Muscle of back (tissue), 13 donors: ENCODE measurements around the gene TSNAXIP1. TPM values are rescaled to one million over a fixed set of nuclear protein-coding genes. Genes with fewer than 3 reads are reported as not detected.

Experiments
- DNase-seq, 3 donors: peaks; one replicate each; pipeline versions ENCODE4 v3.0.0 to v3.0.0-alpha.2; 2013
- long read RNA-seq, 9 donors: transcript quantifications; one replicate each; lab custom pipeline, GENCODE V29; 2026
- polyA plus RNA-seq, 10 donors: library from polyadenylated mRNA; unstranded; fragments of 120-200 nt; gene quantifications; one replicate each; pipeline ENCODE4 v1.2.1, GENCODE V29; 2013; ENCODE audit not compliant: insufficient read length in 10 of 10

TSNAXIP1 gene
- polyA plus RNA-seq, result 1 to 10 TPM; 1.1 to 3.5 (median 1.6) TPM
- long read RNA-seq, donor 1, result 0 reads
- long read RNA-seq, donor 2, result 0 reads
- long read RNA-seq, donor 3, result 0 reads
- long read RNA-seq, donor 4, partial matches to known transcripts, result 6 of 6 reads
- long read RNA-seq, donor 4, other reads (novel, unspliced or antisense), result 0 of 6 reads
- long read RNA-seq, donor 5, result 0 reads
- long read RNA-seq, donor 6, partial matches to known transcripts, result 0 of 1 reads
- long read RNA-seq, donor 6, other reads (novel, unspliced or antisense), result 0 of 1 reads
- long read RNA-seq, donor 7, result 0 reads
- long read RNA-seq, donor 8, result 0 reads
- long read RNA-seq, donor 9, result 0 reads

DNA sequence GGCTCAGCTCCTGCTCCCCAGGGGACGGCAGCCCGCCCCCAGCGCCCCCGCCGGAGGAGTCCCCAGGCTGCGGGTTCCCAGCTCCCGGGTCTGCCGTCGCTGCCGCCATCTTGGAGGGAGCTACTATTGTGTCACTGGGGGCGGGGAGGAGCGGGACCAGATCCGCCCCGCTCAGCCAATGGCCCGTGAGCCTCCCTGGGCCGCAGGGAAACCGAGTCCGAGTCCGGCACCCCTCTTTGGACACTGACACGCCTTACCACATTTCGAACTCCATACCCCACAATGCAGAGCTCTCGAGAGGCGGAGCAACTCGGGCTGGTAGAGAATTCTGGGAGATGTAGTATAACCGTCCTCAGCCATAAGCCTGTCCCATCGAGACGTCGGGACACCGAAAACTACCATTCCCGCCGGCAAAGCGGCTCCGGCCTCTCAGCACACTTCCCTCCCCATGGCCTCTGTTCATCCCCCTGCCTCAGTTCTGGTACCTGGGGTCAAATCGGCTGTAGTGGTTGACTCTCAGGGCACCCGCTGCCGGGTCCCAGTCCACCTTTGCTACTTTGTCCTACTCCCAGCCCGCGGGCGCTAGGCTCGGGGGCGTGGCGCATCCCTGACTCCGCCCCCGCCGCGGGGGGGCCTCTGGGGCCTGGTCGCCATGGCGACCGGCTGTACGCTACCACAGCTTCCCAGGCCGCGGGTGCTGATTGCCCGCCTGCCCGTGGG, at the start of gene TSNAXIP1, which contains the start of gene RANBP10:
Gene TSNAXIP1 (plus strand): TSS at position 462 of the 720 bp plus-strand sequence. CDS start 261 bp downstream, outside the sequence.
Gene RANBP10 (minus strand): TSS at position 133 of the 720 bp plus-strand sequence. CDS start 24 bp downstream, at position 109.
- peak; percentile 99 to 100 (median 99) for DNase-seq

- no peak for DNase-seq
Measured at GRCh38 chr16:67758006-67758405, 48.7 kb upstream of the TSNAXIP1 start.

GRCh38 chr16:67758966-67759365, 47.7 kb upstream of the TSNAXIP1 start:
- no peak for DNase-seq

DNA sequence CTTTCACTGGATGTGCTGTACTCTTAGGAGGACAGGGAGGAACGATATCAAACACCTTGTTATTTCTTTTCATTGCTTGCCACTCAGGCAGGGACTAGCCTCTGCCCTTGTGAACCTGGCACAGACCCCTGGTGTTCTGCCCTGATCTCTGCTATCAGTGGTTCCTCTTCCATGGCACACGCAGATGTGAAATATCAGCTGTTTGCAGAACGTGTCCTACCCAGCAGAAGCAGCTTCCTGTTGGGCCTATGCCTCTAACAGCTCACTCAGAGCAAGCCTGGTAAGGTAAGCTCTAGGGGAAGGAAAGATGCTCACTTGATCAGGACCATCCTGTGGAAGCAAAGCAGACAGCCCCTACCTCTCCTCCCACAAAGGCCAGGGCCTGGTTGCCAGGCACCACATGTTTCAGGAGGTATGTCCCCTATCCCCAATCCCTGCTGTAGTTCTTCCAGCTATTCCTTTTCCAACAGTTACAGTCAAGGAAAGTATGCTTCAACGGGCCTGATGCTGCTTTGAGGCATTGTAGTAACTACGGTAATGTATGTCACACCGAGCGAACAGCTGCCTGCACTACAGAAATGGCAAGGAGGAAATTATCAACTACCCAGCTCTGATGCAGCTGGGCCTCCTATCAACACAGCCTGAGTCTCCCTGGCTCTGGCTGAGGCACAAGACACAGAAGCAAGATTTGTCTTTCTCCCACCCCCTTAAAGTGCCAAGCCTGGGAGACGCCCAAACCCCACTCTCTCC, 46.3 kb upstream of the TSNAXIP1 start:
- no peak for DNase-seq

GRCh38 chr16:67760956-67761230, 45.8 kb upstream of the TSNAXIP1 start:
- DNase-seq, result no peak

DNA sequence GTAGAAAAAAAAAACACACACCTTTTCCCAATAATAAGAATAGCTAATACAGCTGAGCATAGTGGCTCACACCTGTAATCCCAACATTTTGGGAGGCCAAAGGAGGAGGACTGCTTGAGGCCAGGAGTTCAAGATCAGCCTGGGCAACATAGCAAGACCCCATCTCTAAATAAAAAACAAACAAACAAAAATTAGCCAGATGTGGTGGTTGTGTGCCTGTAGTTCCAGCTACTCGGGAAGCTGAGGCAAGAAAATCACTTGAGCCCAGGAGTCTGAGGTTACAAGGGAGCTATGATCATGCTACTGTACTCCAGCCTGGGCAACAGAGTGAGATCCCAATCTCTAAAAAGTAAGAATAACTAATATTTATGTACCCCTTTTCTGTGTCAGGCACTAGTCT, 44.8 kb upstream of the TSNAXIP1 start:
- no peak for DNase-seq

GRCh38 chr16:67762385-67762784, 44.3 kb upstream of the TSNAXIP1 start:
- no peak for DNase-seq

GRCh38 chr16:67763066-67763465, 43.6 kb upstream of the TSNAXIP1 start:
- DNase-seq, result no peak

GRCh38 chr16:67764158-67764667, 42.5 kb upstream of the TSNAXIP1 start:
- no peak for DNase-seq

DNA sequence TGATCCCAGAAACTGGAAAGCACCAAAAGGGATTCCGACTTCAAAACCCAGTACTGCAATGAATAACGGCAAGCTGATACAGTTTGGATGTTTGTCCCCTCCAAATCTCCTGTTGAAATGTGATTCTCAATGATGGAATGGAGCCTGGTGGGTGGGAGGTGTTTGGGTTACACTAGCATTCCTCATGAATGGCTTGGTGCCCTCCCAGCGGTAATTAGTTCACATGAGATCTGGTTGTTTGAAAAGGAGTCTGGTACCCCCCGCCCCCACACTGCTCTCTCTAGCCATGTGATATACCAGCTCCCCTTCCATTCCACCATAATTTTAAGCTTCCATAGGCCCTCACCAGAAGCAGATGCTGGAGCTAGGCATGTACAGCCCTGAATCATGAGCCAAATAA, 40.4 kb upstream of the TSNAXIP1 start:
- DNase-seq, result no peak

DNA sequence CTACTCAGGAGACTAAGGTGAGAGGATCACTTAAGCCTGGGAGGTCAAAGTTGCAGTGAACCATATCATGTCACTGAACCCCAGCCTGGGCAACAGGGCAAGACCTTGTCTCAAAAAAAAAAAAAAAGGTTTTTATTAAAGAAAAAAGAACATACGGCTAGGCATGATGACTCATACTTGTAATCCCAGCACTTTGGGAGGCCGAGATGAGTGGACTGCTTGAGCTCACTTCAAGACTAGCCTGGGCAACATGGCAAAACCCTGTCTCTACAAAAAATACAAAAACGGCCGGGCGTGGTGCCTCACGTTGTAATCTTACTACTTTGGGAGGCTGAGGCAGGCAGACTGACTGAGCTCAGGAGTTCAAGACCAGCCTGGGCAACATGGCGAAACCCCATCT, 38.7 kb upstream of the TSNAXIP1 start:
- DNase-seq, result no peak

DNA sequence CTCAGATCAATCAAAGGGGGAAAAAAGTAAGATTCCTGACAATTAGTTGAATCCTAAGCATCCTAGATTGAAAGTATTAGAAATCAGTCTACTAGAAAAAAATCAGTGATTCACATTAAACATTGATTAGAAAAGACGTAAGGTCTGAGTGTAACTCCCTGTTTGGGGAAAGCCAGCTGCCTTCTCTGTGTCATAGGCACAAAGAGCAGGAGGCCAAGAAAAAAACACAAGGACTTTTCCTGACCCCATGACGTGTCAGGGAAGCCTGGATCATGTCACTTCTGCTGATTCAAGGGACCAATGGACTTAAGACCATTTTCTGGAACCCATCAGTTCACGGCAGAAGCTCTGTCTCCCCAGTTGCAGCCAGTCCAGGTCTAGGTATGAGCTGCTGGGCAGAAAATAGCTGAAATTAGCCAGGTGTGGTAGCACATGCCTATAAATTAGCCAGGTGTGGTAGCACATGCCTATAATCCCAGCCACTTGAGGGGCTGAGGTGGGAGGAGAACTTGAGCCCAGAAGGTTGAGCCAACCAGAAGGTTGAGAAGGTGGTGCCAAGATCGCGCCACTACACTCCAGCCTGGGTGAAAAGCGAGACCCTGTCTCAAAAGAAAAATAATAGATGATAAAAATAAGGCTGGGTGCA, 36.2 kb upstream of the TSNAXIP1 start:
- DNase-seq, result no peak

GRCh38 chr16:67773099-67773498, 33.6 kb upstream of the TSNAXIP1 start:
- DNase-seq, result no peak

DNA sequence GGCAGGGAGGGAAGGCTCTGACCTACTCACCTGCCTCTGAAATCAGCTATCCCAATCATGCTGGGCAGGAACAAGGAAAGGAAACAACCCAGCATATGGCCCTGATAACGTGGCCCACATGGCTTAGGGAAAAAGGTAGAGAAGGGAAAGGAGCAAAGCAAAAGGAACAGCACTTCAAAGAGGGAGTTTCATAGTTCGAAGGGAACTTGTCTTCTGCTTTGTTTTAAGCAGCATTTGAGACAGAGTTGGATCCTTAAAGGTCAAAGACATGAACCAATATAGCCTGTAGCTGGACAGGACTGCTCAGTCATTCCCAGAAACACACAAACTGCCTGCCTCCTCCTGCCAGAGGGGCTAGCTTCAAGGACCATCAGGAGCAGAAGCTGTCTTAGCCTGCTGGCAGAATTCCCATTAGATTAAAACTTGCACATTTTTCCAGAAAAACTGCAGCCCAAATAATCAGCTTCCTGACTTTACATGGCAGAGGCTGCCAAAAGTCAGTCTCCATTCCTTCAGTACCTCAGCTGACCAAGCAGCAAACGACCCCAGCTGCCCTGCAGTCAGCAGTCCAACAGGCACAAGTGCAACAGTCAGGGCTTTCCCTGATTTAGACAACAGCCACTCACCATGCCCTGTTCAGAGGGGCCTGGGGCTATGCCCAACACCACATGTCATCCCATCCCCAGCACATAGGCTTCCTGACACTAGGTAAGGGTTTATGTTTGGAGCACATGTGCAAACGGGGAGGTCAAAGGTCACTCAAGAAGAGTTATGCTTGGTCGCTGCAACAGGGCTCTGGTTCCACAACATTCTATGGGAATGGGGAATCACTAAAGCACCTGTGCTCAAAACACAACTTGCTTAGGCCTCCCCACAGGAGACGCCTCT, 32.9 kb upstream of the TSNAXIP1 start:
- DNase-seq, result peak in 2 of 3 donors; percentile 18 to 19

- no peak for DNase-seq
Measured at GRCh38 chr16:67774457-67774853, 32.2 kb upstream of the TSNAXIP1 start.

DNA sequence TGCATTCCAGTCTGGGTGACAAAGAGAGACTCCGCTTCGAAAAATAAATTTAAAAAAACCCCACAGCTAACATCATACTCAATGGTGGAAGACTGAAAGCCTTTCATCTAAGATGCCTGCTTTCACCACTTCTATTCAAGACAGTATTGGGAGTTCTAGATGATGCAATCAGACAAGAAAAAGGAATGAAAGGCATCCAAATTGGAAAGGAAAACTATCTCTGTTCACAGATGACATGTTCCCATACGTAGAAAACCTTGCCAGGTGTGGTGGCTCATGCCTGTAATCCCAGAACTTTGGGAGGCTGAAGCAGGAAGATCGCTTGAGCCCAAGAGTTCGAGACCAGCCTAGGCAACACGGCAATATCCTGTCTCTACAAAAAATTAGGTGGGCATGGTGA, 31.4 kb upstream of the TSNAXIP1 start:
- no peak for DNase-seq

DNA sequence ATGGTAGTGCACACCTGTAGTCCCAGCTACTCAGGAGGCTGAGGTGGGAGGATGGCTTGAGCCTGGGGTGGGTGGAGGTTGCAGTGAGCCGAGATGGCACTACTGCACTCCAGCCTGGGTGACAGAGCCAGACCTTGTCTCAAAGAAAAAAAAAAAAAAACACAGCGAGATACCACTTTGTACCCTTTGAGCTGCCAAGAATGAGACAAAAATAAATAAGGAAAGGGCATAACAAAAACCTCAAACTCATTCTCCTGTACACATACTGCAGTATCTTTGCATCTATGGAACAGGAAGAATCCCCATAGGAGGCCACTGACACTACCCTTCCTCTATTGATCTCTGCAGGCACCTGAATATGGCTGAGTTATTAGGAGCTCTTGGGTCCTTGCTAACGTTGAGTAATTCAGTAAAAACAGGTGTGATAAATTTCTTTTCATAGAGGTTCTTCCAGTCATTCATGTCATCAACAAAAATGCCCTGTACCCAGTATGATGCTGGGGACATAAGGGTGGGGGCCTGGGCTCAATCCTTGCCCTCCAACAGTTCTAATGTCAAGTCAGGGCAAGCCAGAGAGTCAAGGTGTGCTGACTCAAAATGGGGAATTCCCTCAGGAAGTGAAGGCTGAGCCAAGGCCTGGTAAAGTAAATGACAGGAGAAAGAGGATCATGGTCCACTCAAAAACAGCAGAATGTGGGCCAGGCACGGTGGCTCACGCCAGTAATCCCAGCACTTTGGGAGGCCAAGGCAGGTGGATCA, 27.3 kb upstream of the TSNAXIP1 start:
- no peak for DNase-seq

DNA sequence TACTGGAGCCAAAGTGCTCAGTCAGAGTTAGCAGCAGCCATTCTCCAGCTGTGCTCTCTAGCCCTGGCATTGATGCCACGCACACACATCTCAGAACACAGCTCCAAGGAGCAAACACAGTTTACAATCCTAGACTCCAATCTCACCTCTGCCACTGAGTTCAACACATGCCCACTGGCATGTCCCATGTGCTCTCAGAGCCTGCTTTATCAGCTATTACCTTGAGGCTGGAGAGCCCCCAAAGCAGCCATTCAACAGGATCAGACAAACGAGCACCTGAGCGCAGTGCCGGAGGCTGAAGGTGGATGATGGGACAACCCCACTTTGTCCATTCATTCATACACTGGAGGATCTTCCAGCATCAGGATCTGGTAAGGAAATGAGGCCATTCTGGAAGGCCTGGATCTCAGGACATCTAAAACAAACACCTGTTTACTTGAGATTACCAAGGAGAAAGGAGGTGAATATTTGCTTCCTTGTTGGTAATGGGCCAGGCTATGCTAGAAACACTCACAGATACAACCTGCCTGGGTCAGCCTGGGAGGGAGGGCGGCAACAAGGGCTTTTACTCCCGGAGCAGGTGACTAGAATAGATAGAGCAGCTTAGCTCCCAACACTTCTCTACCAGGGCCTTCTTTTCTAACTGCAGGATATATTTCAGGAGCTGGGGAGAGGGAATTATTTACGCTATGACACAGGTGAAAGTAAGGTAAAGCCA, 25.7 kb upstream of the TSNAXIP1 start:
- no peak for DNase-seq

GRCh38 chr16:67781565-67781921, 25.1 kb upstream of the TSNAXIP1 start:
- DNase-seq, result no peak
